ENCODE measurements around the gene DPEP1.

DPEP1 gene

DNA sequence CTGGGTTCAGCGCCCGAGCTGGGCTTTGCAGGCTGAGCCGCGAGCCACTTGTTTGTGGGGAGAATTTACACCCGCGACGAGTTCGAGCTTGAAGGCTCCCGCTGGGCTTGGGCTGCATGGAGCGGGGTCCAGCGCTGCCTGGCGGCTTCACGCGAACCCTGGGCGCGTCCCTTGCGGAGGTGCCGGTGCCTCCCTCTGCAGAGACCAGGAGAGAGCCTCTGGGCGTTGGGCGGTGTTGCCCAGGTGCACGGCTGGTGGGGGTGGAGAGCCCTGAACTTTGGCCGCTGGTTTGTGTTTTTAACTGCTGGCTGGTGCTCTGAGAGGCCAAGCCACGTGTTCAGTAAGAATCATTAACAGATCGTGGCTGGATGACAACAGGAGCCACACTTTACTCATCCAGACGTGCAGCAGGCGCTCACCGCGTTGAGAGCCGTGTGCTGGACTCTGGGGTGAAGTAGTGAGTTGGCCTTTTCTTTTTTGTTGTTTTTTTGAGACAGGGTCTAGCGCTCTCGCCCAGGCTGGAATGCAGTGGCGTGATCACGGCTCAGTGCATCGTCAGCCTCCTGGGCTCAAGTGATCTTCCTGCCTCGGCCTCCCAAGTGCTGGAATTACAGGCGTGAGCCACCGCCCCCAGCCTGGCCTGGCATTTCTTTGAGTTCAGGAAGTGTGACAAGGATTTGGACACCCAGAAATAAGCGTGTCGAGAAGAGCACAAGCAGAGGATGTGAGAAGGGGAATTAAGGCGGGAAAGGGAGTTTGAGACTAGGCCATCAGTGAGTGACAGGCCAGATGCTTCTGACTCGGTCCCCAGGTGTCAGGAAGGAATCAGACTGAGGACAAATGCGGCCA is 73.9 kb downstream of the DPEP1 start:
- DNase-seq (ENCODE audit: low read depth) = no peak

Measured in stimulated activated CD8-positive, alpha-beta memory T cell treated with anti-CD3 and anti-CD28 coated beads, Interleukin-12 subunit alpha, Interleukin-12 subunit beta, amount 100 ng/mL, for 4 hours (primary cell).